GM18909 (cell line): ENCODE data around the gene PNMT.
A peak's percentile ranks its signal among the peaks of the same experiment; 100 is the strongest.

Experiments
- ATAC-seq: cut with Tn5 transposase; IDR thresholded peaks from one replicate; pipeline ENCODE4 v1.9.1; 2021; ENCODE audit warnings: mild to moderate bottlenecking; ENCODE audit not compliant: unreplicated experiment, poor library complexity

The PNMT gene

GRCh38 chr17:39667945-39668924, at the start of gene PNMT:
TSS of gene PNMT (plus strand) at chr17:39668453. CDS start at chr17:39668476, 23 bp downstream.
- no peak for ATAC-seq

- no peak for ATAC-seq
These were observed 49.1 kb upstream of the PNMT start for GRCh38 chr17:39618956-39619785.

GRCh38 chr17:39619786-39620101, 48.5 kb upstream of the PNMT start:
- ATAC-seq, result no peak

GRCh38 chr17:39621523-39622379, 46.5 kb upstream of the PNMT start:
- peak; percentile 61 for ATAC-seq

GRCh38 chr17:39622380-39623006, 45.8 kb upstream of the PNMT start:
- ATAC-seq, result peak; percentile 7

- ATAC-seq, result peak; percentile 47
These were observed 44.8 kb upstream of the PNMT start for GRCh38 chr17:39623356-39623950.

GRCh38 chr17:39624313-39624712, 43.9 kb upstream of the PNMT start:
- ATAC-seq, result no peak

- no peak for ATAC-seq
These were observed 43.0 kb upstream of the PNMT start for GRCh38 chr17:39625198-39625785.

- no peak for ATAC-seq
These were observed 41.8 kb upstream of the PNMT start, which contains the start of gene PPP1R1B for GRCh38 chr17:39626171-39627046. TSS of gene PPP1R1B (plus strand) at chr17:39626952. CDS start at chr17:39627393, 441 bp downstream.

- no peak for ATAC-seq
These were observed 41.1 kb upstream of the PNMT start for GRCh38 chr17:39627047-39627711.

GRCh38 chr17:39627712-39628516, 40.3 kb upstream of the PNMT start:
- ATAC-seq, result no peak

- ATAC-seq, result no peak
These were observed 39.4 kb upstream of the PNMT start for GRCh38 chr17:39628655-39629493.

GRCh38 chr17:39629494-39629880, 38.8 kb upstream of the PNMT start:
- no peak for ATAC-seq

GRCh38 chr17:39629898-39630297, 38.4 kb upstream of the PNMT start:
- ATAC-seq, result no peak

GRCh38 chr17:39631403-39631802, 36.9 kb upstream of the PNMT start:
- ATAC-seq, result no peak
